ENCODE results near the gene TOM1L2.

GRCh38 chr17:17966399-17966798, 5.8 kb downstream of the TOM1L2 start:
- TF ChIP-seq CTCF (IDR thresholded peaks at IDR 0.05; ENCODE audit: insufficient read depth, low read length) (no peak), GABPA (IDR thresholded peaks at IDR 0.05; ENCODE audit: low read depth) (no peak), POLR2AphosphoS5 (IDR thresholded peaks at IDR 0.05; ENCODE audit: low read depth) (no peak), SPI1 (IDR thresholded peaks at IDR 0.05; ENCODE audit: borderline replicate concordance, low read depth) (no peak)
